ENCODE results near the gene NFATC2IP. TPM values are rescaled to one million over a fixed set of nuclear protein-coding genes. Genes with fewer than 3 reads are reported as not detected.

Gene NFATC2IP
- total and polyA plus RNA-seq, 10 of the 15 experiments (the other 5 are each of a cell fraction or from before 2014, with no cell fraction given) = 12.2 to 93.9 (median 46.9) TPM

GRCh38 chr16:28984619-28985135 lies 33.9 kb downstream of the NFATC2IP start, which contains the start of gene LAT (continued):
- TF ChIP-seq RELA (IDR thresholded peaks at IDR 0.05; ENCODE audit: borderline replicate concordance, partially characterized antibody) (no peak), DPF2 (IDR thresholded peaks at IDR 0.05) (peak; percentile 61; the same call in 1 of the 2 replicates), MXI1 (IDR thresholded peaks at IDR 0.05; ENCODE audit: low read depth, low read length) (no peak), SIX5 (IDR thresholded peaks at IDR 0.05; ENCODE audit: low read depth, low read length, severe bottlenecking) (no peak), TARDBP (IDR thresholded peaks at IDR 0.05; ENCODE audit: borderline replicate concordance) (no peak), IKZF2 (IDR thresholded peaks at IDR 0.05) (peak; percentile 24 to 26; a peak in 1 of 4 replicates), GATAD2B (conservative IDR thresholded peaks at IDR 0.05; ENCODE audit: low read depth) (peak; percentile 53), KDM1A (IDR thresholded peaks at IDR 0.05; ENCODE audit: borderline replicate concordance) (no peak), IKZF1 (conservative IDR thresholded peaks at IDR 0.05) (peak; percentile 76), ESRRA (IDR thresholded peaks at IDR 0.05; ENCODE audit: low read length) (no peak), LARP7 (IDR thresholded peaks at IDR 0.05) (no peak), NFXL1 (IDR thresholded peaks at IDR 0.05; ENCODE audit: borderline replicate concordance) (no peak), MYC (IDR thresholded peaks at IDR 0.05; ENCODE audit: insufficient read depth, insufficient read length, insufficient replicate concordance, low read length, severe bottlenecking) (no peak), RAD21 (IDR thresholded peaks at IDR 0.05; ENCODE audit: insufficient read depth, low read depth, low read length) (no peak), POLR2AphosphoS5 (IDR thresholded peaks at IDR 0.05; ENCODE audit: low read length) (no peak), CHD2 (IDR thresholded peaks at IDR 0.05; ENCODE audit: borderline replicate concordance, low read depth, low read length) (no peak)
